ENCODE results near the gene FOXM1. TPM values are rescaled to one million over a fixed set of nuclear protein-coding genes. Genes with fewer than 3 reads are reported as not detected.
A peak's percentile ranks its signal among the peaks of the same experiment; 100 is the strongest.
"Not testable (repeated sequence)": the region's sequence is repeated elsewhere in the genome, so short reads cannot be mapped to it uniquely, and the experiment has no call there.

The FOXM1 gene
- total RNA-seq, 1 experiment from 2014 or later = 118 TPM

DNA sequence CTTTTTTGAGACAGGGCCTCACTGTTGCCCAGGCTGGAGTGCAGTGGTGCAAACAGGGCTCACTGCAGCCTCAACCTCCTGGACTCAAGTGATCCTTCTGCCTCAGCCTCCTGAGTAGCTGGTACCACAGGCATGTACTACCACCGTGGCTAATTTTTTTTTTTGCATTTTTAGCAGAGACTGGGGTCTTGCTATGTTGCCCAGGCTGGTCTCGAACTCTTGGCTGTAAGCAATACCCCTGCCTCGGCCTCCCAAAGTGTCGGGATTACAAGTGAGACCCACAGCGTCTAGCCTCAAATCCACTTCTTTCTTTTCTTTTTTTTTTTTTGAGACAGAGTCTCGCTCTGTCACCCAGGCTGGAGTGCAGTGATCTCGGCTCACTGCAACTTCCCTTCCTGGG, 13.6 kb downstream of the FOXM1 start:
- H3K27me3 Mint-ChIP-seq (ENCODE audit: low read depth); H3K27ac Mint-ChIP-seq; DNase-seq (ENCODE audit: low spot score); H3K4me1 Mint-ChIP-seq; H3K9me3 Mint-ChIP-seq; H3K4me3 Mint-ChIP-seq; ATAC-seq: not testable (repeated sequence)
- CTCF ChIA-PET = interaction anchor here (1.4 to 1.6 kb wide), 2 partner anchors 9 to 17 kb away, joined by 3 to 10 read pairs; no protein-coding TSS in a partner anchor
- peaks cover 81% of the 10 kb centered on the region for H3K36me3 Mint-ChIP-seq
- POLR2A ChIA-PET = interaction anchor here (0.6 kb wide), 1 partner anchor 44 kb away, joined by 4 read pairs; no protein-coding TSS in a partner anchor
- peak; percentile 84 for TF ChIP-seq ZNF121 (CRISPR knock-in tag; IDR thresholded peaks at IDR 0.05)

GRCh38 chr12:2862876-2863275, 14.1 kb downstream of the FOXM1 start:
- TF ChIP-seq GTF2I (CRISPR knock-in tag; conservative IDR thresholded peaks at IDR 0.05) (no peak), GABPB1 (CRISPR knock-in tag; IDR thresholded peaks at IDR 0.05) (no peak), NR2C2 (CRISPR knock-in tag; IDR thresholded peaks at IDR 0.05) (no peak), PRDM15 (CRISPR knock-in tag; IDR thresholded peaks at IDR 0.05) (no peak)
- TF ChIP-seq, protein P1, sequence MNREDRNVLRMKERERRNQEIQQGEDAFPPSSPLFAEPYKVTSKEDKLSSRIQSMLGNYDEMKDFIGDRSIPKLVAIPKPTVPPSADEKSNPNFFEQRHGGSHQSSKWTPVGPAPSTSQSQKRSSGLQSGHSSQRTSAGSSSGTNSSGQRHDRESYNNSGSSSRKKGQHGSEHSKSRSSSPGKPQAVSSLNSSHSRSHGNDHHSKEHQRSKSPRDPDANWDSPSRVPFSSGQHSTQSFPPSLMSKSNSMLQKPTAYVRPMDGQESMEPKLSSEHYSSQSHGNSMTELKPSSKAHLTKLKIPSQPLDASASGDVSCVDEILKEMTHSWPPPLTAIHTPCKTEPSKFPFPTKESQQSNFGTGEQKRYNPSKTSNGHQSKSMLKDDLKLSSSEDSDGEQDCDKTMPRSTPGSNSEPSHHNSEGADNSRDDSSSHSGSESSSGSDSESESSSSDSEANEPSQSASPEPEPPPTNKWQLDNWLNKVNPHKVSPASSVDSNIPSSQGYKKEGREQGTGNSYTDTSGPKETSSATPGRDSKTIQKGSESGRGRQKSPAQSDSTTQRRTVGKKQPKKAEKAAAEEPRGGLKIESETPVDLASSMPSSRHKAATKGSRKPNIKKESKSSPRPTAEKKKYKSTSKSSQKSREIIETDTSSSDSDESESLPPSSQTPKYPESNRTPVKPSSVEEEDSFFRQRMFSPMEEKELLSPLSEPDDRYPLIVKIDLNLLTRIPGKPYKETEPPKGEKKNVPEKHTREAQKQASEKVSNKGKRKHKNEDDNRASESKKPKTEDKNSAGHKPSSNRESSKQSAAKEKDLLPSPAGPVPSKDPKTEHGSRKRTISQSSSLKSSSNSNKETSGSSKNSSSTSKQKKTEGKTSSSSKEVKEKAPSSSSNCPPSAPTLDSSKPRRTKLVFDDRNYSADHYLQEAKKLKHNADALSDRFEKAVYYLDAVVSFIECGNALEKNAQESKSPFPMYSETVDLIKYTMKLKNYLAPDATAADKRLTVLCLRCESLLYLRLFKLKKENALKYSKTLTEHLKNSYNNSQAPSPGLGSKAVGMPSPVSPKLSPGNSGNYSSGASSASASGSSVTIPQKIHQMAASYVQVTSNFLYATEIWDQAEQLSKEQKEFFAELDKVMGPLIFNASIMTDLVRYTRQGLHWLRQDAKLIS (CRISPR knock-in tag; IDR thresholded peaks at IDR 0.05; ENCODE audit: borderline replicate concordance) = no peak
- POLR2A ChIA-PET = interaction anchor here (1.4 kb wide), 1 partner anchor 9 kb away, joined by 4 read pairs; no protein-coding TSS in a partner anchor
- Mint-ChIP-seq H3K4me3 (no peak overlapping the region), H3K36me3 (peaks cover 79% of the 10 kb centered on the region), H3K4me1 (no peaks in the 10 kb centered on the region), H3K27me3 (ENCODE audit: low read depth) (no peaks in the 10 kb centered on the region), H3K9me3 (no peaks in the 10 kb centered on the region), H3K27ac (no peak overlapping the region)
- DNase-seq (ENCODE audit: low spot score) = no peak
- ATAC-seq = no peak
- CTCF ChIA-PET = interaction anchor here (1.4 to 1.6 kb wide), 2 partner anchors 9 to 17 kb away, joined by 3 to 6 read pairs; no protein-coding TSS in a partner anchor

DNA sequence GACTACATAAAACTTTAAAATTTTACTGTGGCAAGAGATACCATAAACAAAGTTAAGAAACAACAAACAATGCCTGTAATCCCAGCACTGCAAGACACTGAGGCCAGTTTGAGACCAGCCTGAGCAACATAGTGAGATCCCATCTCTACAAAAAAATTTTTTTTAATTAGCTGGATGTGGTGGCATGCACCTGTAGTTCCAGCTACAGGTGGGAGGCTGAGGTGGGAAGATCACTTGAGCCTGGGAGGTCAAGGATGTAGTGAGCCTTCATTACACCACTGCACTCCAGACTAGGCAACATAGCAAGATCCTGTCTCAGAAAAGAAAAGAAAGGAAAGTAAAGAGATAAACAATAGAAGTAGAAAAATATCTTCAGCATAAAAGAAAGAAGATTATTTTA, 16.8 kb downstream of the FOXM1 start:
- TF ChIP-seq IRF1 (CRISPR knock-in tag; IDR thresholded peaks at IDR 0.05) = no peak
- TF ChIP-seq, protein P2, sequence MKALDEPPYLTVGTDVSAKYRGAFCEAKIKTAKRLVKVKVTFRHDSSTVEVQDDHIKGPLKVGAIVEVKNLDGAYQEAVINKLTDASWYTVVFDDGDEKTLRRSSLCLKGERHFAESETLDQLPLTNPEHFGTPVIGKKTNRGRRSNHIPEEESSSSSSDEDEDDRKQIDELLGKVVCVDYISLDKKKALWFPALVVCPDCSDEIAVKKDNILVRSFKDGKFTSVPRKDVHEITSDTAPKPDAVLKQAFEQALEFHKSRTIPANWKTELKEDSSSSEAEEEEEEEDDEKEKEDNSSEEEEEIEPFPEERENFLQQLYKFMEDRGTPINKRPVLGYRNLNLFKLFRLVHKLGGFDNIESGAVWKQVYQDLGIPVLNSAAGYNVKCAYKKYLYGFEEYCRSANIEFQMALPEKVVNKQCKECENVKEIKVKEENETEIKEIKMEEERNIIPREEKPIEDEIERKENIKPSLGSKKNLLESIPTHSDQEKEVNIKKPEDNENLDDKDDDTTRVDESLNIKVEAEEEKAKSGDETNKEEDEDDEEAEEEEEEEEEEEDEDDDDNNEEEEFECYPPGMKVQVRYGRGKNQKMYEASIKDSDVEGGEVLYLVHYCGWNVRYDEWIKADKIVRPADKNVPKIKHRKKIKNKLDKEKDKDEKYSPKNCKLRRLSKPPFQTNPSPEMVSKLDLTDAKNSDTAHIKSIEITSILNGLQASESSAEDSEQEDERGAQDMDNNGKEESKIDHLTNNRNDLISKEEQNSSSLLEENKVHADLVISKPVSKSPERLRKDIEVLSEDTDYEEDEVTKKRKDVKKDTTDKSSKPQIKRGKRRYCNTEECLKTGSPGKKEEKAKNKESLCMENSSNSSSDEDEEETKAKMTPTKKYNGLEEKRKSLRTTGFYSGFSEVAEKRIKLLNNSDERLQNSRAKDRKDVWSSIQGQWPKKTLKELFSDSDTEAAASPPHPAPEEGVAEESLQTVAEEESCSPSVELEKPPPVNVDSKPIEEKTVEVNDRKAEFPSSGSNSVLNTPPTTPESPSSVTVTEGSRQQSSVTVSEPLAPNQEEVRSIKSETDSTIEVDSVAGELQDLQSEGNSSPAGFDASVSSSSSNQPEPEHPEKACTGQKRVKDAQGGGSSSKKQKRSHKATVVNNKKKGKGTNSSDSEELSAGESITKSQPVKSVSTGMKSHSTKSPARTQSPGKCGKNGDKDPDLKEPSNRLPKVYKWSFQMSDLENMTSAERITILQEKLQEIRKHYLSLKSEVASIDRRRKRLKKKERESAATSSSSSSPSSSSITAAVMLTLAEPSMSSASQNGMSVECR (CRISPR knock-in tag; IDR thresholded peaks at IDR 0.05; ENCODE audit: borderline replicate concordance) = no peak
- no peak for TF ChIP-seq GABPB1 (CRISPR knock-in tag; IDR thresholded peaks at IDR 0.05)
- no peak for TF ChIP-seq ZNF423 (CRISPR knock-in tag; IDR thresholded peaks at IDR 0.05)
- Mint-ChIP-seq H3K27me3 (ENCODE audit: low read depth) (no peaks in the 10 kb centered on the region; the same call in 1 of the 2 replicates), H3K4me3 (no peak overlapping the region), H3K27ac (no peak overlapping the region), H3K36me3 (peaks cover 59% of the 10 kb centered on the region), H3K9me3 (no peaks in the 10 kb centered on the region), H3K4me1 (peaks cover 3% of the 10 kb centered on the region; the same call in 1 of the 2 replicates)
- no peak for ATAC-seq
- ChIA-PET POLR2A (no interaction called here), CTCF (interaction anchor here (1.1 to 1.6 kb wide), 2 partner anchors 14 to 174 kb away, joined by 3 to 6 read pairs; no protein-coding TSS in a partner anchor)
- no peak for DNase-seq (ENCODE audit: low spot score)
